ENCODE results near the gene LRRC51. TPM values are rescaled to one million over a fixed set of nuclear protein-coding genes. Genes with fewer than 3 reads are reported as not detected.
"Not testable (repeated sequence)": the region's sequence is repeated elsewhere in the genome, so short reads cannot be mapped to it uniquely, and the experiment has no call there.

The LRRC51 gene
- total RNA-seq, 1 experiment from 2014 or later, result 3.3 TPM

DNA sequence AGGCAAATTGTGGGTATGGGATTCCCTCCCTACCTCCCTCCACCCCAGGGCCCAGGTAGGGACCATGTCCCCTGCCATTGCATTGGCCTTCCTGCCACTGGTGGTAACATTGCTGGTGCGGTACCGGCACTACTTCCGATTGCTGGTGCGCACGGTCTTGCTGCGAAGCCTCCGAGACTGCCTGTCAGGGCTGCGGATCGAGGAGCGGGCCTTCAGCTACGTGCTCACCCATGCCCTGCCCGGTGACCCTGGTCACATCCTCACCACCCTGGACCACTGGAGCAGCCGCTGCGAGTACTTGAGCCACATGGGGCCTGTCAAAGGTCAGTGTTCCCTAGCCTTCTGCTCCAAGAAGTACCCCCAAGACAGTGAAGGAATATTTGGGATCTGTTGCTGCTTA, 25.2 kb downstream of the LRRC51 start, which contains the start of gene TOMT:
Gene TOMT (plus strand): TSS at position 37 of the 400 bp plus-strand sequence. CDS start 28 bp downstream, at position 65.
- no peak for DNase-seq (ENCODE audit: low read depth)

DNA sequence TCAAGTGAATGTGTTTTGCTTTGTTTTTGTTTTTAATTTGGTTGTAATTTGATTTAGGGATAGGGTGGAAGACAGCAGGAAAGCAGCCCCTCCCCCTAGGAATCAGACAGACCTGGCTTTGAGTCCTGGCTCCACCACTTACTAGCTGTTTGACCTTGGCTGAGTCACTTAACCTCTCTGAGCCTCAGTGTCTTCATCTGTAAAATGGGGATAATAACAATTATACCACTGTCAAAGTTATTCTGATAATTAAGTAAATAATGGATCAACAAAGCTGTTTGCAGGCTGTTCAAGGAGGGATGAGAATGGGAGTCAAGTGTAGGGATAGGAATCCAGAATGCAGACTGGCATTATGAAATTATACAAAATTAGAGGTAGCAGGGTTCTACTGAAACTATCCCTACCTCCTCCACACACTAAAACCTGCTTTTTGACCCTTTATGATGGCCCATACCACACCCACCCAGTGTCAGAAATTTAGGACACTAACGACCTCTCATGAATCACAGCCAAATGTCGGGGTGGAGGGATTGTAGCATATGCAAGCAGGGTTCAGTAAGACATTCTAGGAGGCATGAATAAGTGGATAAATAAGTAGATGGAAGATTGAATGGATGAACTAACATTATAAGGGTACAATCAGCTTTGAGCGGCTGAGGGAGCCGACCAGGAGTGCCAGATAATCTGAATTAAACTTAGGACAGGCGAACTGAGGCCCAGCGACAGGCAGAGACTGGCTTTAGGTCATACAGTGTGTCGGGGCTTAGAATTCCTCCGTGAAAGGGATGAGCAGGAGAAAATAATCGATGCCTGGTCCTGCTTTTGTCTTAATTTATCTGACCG, 30.9 kb downstream of the LRRC51 start:
- DNase-seq (ENCODE audit: low read depth), result no peak

DNA sequence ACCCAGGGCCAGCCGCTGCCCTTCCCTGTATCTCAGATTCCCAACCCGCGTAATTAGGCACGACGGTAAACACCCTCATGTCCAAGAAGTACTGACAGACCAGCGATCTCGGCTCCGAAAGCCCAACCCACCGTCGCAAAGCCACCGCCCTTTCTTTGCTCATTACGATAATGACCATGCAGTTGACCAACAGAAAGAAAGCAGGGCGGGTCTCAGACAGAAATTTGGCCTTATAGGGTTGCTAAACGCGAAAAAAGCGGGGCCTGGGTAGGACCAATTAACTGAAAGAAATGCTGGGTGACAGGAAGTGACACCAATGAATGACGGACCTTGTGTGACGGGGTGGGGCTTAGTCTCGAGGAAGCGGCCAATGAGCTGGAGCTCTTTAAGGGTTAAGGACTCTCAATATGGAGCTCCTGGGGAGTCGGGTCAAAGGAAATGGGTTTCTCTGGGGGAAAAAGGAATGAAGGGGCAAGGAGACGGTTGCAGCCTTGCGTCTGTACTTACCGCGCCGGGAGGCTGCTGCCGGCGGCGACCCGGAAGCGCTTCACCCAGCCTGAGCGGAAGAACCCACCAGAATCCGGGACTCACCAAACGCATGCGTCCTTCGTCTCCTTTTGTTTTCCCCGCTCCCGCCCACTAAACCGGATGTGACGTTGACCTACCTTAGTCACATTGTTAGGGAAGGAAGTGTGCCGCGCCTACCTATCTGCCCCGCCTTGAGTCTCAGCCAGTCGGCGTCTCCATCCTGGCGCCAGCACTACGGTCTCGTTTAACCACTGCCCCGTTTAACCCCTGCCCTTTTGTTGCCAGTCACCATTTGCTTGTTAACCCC, 31.7 kb downstream of the LRRC51 start, which contains the start of gene ANAPC15:
Gene ANAPC15 (minus strand): TSS at position 553 of the 835 bp plus-strand sequence. CDS start 1,419 bp downstream, outside the sequence.
- DNase-seq (ENCODE audit: low read depth), result peak; percentile 99

DNA sequence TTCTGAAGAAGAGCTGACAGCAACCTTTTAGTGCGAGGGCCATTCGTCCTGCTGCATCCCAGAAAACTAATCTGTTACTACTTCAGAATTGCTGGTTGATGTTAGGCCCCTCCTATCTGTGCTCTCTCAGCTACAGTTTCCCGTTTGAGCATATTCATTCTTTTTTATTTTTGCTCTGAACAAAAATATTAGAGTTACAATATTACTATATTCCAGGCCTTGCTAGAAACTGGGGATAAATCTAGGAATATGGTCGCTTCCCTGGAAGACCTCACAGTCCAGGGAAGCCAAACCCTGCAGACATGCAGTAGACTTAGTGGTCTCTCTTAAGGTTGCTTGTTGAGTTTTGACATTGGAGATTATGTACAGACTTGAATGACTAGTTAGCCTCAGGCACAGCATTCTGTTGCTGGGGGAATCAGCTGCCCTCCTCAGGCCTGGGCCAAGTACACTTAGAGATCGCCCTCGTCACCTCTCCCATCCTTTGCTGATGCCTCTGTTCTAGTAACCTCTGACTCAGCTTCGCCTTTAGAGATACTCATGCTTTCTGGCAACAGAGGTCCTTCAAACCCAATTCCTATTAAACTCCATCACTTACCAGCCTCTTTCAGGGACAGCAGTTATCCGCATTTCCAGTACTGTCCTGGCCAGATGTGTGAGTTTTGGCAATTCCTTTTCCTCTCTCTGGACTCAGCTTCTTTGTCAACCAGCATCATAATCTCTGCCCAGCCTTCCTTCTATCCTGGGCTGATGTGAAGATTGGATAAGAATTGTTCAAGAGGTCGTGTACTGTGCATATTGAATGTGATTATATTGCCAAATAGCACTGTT, 32.5 kb downstream of the LRRC51 start:
- peak; percentile 13 for DNase-seq (ENCODE audit: low read depth)

DNA sequence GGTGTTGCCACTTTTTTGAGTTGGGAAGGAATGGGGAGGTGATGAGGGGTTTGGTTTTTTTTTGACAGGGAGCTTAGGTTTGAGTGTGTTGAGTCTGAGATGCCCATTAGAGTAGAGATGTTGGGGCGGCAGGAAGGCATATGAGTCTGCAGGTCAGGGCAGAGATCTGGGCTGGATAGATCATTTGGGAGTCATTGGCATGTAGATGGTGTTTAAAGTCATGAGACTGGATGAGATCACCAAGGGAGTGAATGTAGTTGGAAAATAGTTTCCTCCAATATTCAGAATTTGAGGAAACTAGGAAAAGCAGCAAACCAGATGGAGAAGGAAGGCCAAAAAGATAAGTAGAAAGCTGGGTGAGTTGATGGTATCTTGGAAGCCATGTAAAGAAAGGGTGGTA, 33.9 kb downstream of the LRRC51 start:
- DNase-seq (ENCODE audit: low read depth), result no peak

DNA sequence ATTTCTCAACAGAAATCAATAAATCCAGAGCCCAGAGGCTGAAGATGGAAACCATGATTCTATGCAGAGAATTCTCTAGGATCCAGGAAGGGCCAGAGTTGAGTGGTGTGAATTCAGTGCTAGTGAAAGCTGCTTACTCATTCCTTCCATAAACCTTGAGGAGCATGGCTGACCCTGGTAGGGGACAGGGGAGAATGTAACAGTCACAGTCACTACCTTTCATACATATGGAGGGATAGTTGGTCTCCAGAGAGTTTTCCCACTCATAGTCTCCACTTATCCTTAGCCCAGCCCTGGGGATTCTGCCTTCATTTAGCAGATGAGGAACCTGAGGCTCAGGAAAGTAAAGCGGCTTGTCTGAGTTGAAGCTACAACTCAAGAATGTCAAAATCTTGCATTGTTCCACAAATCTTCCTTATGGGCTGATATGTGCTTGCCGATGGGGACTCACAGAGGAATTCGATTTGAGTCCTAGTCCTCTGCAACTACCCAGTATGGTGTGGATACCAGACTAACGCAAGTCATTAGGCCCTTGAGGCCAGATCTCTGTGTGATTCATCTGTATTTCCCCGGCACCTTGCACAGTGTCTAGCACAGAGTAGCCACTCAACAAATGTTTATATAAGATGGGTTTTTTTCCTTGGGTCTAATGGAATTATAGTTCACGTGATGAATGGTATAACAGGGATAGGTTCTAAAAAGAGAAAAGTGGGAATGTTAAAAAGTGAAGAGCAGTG, 35.5 kb downstream of the LRRC51 start:
- DNase-seq (ENCODE audit: low read depth), result no peak

DNA sequence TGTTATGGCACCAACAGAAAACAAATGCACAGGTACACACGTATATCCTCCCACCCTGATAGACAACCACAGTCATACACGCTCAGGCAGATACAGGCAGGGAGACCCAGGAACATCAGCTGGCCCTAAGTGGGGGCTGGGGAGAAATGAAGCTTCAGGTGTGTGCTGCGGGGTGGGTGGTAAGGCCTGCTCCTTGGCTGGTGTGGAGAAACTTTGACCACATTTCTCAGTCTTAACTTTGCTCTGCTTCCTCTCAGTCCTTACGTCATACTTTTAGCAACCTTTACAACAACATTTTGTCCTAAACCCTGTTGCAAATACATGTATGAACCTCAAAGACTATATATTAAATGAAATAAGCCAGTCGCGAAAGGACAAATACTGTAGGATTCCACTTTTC, 38.5 kb downstream of the LRRC51 start:
- no peak for DNase-seq (ENCODE audit: low read depth)

DNA sequence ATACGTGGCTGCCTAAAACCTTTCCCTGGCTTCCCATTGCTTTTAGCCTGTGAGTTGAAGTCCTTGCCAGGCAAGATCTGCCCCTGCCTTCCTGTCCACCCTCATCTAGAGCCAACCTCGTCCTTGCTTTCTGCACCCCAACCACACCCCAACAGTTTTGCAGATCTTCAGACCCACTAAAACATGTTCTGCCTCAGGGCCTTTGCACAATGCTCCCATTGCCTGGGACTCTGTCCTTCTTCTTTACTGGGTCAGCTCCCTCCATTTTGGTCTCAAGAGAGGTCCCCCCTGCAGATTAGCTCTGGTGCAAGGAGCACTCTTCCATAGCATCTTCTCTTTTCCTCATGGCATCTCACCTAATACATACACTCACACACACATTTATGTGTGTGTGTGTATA, 40.3 kb downstream of the LRRC51 start:
- DNase-seq (ENCODE audit: low read depth), result no peak

DNA sequence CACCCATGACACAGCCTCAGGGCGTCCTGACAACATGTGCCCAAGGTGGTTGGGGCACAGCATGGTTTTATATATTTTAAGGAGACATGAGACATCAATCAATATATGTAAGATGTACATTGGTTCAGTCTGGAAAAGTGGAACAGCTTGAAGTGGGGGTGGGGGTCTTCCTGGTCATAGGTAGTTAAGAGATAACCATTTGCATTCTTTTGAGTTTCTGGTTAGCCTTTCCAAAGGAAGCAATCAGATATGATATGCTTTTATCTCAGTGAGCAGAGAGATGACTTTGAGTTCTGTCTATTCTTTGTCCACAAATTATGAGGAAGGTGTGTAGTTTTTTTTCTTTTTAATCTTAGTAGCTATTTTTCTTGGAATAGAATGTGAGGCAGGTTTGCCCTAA, 42.0 kb downstream of the LRRC51 start:
- DNase-seq (ENCODE audit: low read depth), result no peak

DNA sequence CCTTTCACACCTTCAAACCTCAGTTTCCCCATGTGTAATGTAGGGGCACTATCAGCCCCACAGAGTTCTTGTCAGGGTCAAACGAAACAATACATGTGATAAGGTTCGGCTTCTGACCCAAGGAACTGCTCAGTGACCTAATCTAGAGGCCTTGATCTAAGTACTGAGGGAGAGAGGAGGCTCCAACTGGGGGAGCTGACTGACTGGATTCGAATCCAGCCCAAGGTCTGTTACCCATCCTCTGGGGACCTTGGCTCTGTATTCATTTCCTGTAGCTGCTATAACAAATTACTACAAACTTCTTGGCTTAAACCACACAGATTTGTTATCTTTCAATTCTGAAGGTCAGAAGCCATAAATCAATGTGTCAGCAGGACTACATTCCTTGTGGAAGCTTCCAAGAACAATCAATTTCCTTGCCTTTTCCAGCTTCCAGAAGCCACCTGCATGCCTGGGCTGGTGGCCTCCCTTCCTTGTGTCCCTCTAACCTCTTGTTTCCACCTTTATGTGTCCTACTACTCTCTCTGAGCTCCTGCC, 42.5 kb downstream of the LRRC51 start:
- DNase-seq (ENCODE audit: low read depth), result no peak

DNA sequence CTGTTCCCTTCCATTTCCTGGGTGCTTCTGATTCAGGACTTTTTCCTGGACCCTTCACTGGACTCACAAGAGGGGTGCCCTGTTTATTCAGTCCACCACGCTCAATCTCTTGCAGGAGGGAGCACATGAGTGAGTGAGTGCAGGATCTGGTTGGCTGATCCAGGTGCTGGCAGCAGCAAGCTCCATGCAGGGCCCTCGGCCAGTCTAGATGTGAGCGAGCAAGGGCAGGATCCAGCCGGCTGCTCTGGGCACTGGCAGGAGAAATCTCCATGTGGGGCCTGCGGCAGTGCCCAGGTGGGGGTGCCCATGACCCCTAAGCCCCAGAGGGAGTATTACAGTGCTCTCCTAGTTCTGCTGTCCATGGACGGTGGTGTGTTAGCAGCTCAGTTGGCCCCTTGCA, 43.4 kb downstream of the LRRC51 start:
- no peak for DNase-seq (ENCODE audit: low read depth)

DNA sequence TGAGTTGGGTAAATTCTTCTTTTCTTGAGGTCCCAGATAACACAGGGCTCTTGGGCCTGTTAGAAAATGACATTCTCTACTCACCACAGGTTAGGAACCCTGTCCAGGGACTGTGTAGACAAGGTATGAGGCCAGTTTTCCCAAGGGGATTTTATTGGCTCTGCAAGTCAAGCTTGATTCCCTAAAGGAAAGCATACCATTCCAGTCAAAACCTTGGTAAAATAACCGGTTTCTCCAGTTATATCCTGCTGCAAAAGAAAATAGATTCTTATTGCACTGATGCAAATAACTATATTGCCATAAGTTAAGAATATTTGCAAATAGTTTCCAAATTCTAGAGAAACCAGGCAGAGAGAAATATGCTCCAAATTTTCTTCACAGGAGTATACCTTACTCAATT, 45.3 kb downstream of the LRRC51 start:
- no peak for DNase-seq (ENCODE audit: low read depth)

DNA sequence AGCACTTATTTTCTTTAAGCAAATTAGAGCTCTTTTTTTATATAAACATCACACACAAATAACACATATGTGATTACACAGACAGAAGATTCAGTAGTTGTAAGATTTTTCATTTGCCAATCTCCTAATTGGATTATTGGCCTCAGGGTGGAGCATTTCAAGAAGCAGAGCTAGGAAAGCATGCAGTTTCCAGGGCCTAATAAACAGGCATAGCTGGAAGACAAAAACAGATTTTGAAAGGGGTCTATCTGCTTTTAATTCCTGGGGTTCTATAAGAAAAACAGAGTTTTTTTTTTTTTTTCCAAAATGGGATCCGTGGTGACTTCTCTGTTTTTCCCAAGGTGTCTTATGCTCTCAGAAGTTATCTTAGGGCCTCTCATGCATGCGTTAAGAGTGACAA, 47.3 kb downstream of the LRRC51 start:
- no peak for DNase-seq (ENCODE audit: low read depth)

DNA sequence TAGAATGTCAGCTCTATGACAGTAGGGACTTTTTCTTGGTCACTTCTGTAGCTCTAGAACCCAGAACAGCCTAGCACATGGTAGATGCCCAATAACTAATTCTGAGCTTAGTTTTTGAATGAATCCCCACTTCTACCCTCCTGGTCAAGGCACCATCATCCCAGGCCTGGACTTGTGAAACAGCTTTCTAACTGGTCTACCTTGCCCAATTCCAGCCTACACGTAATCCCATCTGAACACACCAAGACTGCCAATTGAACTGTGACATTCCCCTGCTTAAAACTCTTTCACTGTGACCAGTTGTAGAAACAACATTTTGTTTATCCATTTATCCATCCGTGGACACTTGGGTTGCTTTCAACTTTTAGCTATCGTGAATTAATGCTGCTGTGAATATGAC, 48.7 kb downstream of the LRRC51 start:
- no peak for DNase-seq (ENCODE audit: low read depth)

DNA sequence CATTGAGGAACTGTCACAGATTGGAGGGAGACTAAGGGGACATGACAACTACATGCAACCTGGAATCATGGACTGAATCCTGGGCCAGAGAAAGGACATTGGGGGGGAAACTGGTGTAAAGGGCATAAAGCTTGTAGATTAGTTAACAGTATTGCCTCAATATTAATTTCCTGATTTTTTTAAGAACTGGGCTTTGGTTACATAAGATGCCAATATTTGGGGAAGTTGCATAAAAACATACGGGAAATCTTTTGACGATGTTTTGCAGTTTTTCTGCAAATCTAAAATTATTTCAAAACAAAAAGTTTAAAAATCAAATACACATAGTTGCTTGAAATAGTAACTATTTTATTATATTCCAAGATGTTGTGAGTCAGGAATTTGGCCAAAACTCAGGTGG, 52.0 kb downstream of the LRRC51 start:
- no peak for DNase-seq (ENCODE audit: low read depth)

DNA sequence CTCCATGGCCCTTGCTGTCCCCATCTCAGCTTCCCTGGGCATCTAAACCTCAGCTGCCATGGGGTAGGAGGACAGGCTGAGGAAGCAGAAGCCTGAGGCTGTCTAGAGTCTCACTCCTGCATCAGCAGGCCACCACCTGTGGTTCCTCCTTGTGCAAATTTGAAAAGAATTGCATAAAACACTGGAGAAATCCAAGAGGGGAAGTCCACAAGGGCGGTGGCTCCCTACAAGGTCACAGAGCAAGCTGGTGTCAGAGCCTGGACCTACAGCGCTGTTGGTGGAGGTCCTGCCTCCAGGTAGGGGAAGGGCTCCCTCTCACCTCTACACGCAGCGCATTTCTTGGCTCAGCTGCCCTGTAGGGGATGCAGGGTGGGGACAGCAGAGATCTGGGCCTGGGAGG, 54.8 kb downstream of the LRRC51 start, which contains the start of gene FOLR3:
Gene FOLR3 (plus strand): TSS at position 253 of the 400 bp plus-strand sequence. CDS start 228 bp downstream, outside the sequence.
- DNase-seq (ENCODE audit: low read depth), result not testable (repeated sequence)

DNA sequence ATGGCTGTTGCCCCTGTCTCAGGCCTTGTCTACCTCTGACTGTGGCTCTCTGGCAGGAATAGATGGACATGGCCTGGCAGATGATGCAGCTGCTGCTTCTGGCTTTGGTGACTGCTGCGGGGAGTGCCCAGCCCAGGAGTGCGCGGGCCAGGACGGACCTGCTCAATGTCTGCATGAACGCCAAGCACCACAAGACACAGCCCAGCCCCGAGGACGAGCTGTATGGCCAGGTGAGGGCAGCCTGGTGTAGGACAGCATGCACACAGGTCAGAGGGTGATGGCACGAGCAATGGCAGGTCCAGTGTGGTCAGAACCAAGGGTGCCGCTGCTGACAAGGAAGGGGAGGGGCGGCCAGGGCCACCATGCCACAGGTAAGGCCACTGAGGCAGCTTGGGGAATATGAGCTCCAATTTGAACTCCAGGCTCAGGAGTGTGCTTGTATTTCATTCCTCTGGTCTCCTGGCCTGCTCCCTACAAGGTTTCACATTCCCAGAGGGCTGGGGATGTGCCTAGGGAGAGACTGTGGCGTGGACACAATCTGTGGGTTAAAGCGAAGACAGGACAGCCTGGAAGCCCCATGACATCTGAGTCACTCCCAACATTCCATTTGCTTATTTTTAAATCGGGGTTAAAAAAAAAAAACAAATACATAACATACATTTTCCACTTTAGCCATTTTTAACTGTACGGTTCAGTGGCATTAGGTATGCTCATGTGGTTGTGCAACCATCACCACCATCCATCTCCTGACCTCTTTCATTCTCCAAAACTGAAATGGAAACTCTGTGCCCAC, 55.4 kb downstream of the LRRC51 start:
- DNase-seq (ENCODE audit: low read depth), result no peak

DNA sequence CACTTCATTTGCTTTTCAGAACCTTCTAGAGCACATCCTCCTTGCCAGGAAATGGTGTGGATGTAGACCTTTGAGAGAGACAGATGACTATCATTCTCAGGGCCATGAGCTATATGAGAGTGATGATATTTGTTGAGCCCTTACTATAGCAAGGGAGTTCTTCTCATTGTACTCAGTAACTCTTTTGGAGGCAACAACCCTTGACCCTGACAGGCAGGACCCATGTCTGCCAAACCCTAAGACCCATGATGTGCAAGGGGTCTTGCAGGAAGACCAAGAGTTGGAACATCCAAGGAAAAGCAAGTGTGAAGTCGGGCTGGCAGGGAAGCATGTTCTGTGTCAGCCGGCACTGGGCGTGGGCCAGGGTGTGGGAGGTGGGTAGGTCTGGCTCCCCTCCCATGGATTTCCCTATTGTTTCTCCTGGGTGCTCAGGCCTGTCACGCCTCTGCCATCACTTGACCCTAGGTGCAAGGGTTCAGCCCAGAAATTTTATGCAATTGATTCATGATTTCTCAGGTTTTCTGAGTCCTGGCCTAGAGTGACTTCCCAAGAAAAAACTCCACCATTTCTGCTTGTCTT, 56.1 kb downstream of the LRRC51 start:
- DNase-seq (ENCODE audit: low read depth), result no peak

DNA sequence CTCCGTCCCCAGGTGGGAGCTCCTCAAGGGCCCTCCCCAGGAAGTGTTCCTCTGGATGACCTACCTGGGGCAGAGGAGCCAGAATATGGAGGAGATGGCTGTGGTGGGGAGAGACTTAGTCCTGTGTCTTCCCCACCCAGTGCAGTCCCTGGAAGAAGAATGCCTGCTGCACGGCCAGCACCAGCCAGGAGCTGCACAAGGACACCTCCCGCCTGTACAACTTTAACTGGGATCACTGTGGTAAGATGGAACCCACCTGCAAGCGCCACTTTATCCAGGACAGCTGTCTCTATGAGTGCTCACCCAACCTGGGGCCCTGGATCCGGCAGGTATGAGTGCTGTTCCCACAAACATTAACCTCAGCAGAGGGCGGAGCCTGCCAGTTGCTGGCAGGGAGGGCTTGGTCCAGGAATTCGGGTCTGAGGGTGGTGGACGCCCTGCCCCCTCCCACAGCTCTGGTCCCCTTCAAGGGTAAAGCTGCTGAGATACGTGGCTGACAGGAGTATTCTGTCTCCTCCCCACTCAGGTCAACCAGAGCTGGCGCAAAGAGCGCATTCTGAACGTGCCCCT, 58.3 kb downstream of the LRRC51 start:
- no peak for DNase-seq (ENCODE audit: low read depth)

Measured in Daoy (cell line).